NT2/D1 (cell line): Measurements from ENCODE around the gene TPM4.

Source experiments
- SUZ12 ChIP-seq: IDR thresholded peaks from 2 replicates; pipeline ENCODE4 v1.6.1; 2011; ENCODE audit not compliant: insufficient read length, insufficient read depth; ENCODE audit errors: extremely low read depth
- YY1 ChIP-seq: IDR thresholded peaks from 2 replicates; pipeline ENCODE4 v1.6.1; 2011; ENCODE audit not compliant: insufficient read length, insufficient read depth
- ZNF274 ChIP-seq: IDR thresholded peaks from 2 replicates; pipeline ENCODE4 v1.6.1; 2011; ENCODE audit warnings: mild to moderate bottlenecking, low read depth, low read length

- TF ChIP-seq YY1, result no peak
- no peak for TF ChIP-seq ZNF274
- no peak for TF ChIP-seq SUZ12
Measured at GRCh38 chr19:16051254-16052025, 24.9 kb upstream of the TPM4 start.
